Measurements from ENCODE around the gene COPS7A.

Gene COPS7A

DNA sequence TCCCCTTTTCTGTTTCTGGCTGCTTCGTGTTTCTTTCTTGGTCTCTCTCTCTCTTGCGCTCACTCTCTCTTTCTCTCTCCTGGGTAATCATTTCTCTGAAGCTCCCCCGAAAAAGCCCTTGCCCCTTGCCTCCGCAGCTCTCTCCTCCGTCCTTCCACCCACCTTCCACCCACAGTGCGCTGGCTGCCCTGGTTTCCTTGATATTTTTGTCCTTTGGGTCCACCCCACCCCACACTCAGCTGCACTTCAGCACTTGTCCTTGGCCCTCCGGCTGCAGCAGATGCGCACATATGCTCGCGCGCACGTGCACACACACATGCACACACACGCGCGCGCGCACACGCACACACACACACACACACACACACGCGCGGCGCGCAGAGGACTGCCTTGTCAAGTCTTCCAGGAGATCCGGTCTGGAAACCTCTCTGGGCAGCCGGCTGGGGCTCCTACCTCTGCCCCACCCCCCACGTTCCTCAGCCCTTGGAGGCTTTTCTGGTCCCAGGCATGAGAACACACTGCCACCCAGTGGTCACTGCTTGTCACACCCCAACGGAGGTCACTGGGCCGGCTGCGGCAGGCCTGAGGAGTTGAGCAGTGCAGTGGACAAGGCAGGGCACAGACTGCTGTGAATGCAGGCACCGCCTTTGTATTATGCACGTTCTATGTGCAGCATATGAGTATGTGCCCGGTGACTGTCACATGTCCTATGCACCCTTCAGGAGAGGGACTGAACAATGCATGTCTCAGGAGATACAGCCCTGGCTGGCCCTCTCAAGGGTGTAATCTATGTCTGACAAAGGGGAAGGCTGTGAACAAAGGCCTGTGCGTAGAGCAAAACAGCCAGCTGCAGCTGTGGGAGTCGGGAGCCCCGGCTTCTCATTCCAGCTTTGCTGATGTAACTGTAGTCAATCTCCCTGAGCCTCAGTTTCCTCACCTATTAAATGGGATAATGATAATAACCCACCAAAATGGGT lies 55.0 kb downstream of the COPS7A start:
- Histone ChIP-seq H3K4me1 (ENCODE audit: low read length) (peaks cover 30% of the 10 kb centered on the region), H3K9ac (ENCODE audit: low read length) (peak overlapping the region; percentile 30; the same call in 1 of the 2 replicates), H3K27ac (ENCODE audit: low read length) (no peak overlapping the region), H3K4me2 (ENCODE audit: low read depth, low read length) (peak overlapping the region; percentile 97), H4K20me1 (ENCODE audit: insufficient read depth, low read length) (no peaks in the 10 kb centered on the region), H3K36me3 (replicated peaks; ENCODE audit: insufficient read depth, low read length) (no peaks in the 10 kb centered on the region), H3K27me3 (replicated peaks; ENCODE audit: insufficient read depth, low read length) (0 out of 2 replicates have a peak, but pooled peaks cover 11% of the 10 kb centered on the region), H3K9me2 (replicated peaks; ENCODE audit: insufficient read depth, low read length) (no peaks in the 10 kb centered on the region), H2AFZ (ENCODE audit: low read length) (peak overlapping the region; percentile 91), H3F3A (ENCODE audit: insufficient read depth, low read length) (peaks cover 6% of the 10 kb centered on the region), H3K79me2 (ENCODE audit: low read length) (no peaks in the 10 kb centered on the region), H3K4me3 (ENCODE audit: low read length) (peak overlapping the region; percentile 64), H3K9me3 (replicated peaks; ENCODE audit: insufficient read depth, low read length) (no peaks in the 10 kb centered on the region)
- DNase-seq: peak; percentile 89
- TF ChIP-seq CTCF (IDR thresholded peaks at IDR 0.05; ENCODE audit: low read length) (peak; percentile 96), EZH2phosphoT487 (IDR thresholded peaks at IDR 0.05; ENCODE audit: low read length) (no peak), EZH2 (optimal IDR thresholded peaks at IDR 0.05; ENCODE audit: low read depth, low read length) (no peak)

DNA sequence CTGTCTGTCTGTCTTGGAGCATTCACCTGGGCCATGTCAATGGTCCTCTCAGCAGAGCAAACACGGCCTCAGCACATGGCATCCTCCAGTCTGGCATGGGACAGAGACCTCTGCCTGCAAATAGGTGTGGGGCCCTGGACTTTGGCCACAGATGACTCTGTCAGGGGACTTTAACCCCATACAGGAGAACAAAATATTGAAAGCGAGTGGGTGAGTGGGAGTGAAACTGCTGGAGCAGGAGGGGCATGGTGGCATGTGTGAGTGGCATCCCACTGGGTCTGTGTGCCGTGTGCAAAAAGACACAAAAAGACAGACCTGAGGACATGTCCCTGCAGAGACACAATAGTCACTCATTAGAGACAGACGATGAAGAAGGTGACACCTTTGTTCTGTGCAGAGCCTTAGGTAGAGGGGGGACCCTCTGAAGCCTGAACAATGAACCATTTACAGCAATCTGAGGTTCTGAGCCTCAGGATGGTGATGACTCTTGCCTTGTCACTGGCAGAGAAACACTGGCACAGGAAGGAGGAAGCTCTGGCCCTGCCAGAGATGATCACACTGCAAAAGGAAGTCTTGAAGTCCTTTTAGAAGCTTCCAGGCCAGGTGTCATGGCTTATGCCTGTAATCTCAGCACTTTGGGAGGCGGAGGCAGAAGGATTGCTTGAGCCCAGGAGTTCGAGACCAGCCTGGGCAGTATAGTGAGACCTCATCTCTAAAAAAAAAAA lies 56.0 kb downstream of the COPS7A start:
- no peaks in the 10 kb centered on the region for H3K9me3 ChIP-seq (replicated peaks; ENCODE audit: insufficient read depth, low read length)
- no peaks in the 10 kb centered on the region for H3K36me3 ChIP-seq (replicated peaks; ENCODE audit: insufficient read depth, low read length)
- H3K79me2 ChIP-seq (ENCODE audit: low read length): no peaks in the 10 kb centered on the region
- 0 out of 2 replicates have a peak, but pooled peaks cover 11% of the 10 kb centered on the region for H3K27me3 ChIP-seq (replicated peaks; ENCODE audit: insufficient read depth, low read length)
- H3K4me3 ChIP-seq (ENCODE audit: low read length): no peak overlapping the region
- H3F3A ChIP-seq (ENCODE audit: insufficient read depth, low read length): peaks cover 6% of the 10 kb centered on the region
- no peaks in the 10 kb centered on the region for H4K20me1 ChIP-seq (ENCODE audit: insufficient read depth, low read length)
- H3K27ac ChIP-seq (ENCODE audit: low read length): no peak overlapping the region
- no peaks in the 10 kb centered on the region for H3K9me2 ChIP-seq (replicated peaks; ENCODE audit: insufficient read depth, low read length)
- TF ChIP-seq CTCF (IDR thresholded peaks at IDR 0.05; ENCODE audit: low read length) (no peak), EZH2phosphoT487 (IDR thresholded peaks at IDR 0.05; ENCODE audit: low read length) (no peak), EZH2 (optimal IDR thresholded peaks at IDR 0.05; ENCODE audit: low read depth, low read length) (no peak)
- H3K4me1 ChIP-seq (ENCODE audit: low read length): peaks cover 40% of the 10 kb centered on the region
- no peak overlapping the region for H2AFZ ChIP-seq (ENCODE audit: low read length)
- DNase-seq: no peak
- H3K9ac ChIP-seq (ENCODE audit: low read length): no peak overlapping the region
- H3K4me2 ChIP-seq (ENCODE audit: low read depth, low read length): no peak overlapping the region

DNA sequence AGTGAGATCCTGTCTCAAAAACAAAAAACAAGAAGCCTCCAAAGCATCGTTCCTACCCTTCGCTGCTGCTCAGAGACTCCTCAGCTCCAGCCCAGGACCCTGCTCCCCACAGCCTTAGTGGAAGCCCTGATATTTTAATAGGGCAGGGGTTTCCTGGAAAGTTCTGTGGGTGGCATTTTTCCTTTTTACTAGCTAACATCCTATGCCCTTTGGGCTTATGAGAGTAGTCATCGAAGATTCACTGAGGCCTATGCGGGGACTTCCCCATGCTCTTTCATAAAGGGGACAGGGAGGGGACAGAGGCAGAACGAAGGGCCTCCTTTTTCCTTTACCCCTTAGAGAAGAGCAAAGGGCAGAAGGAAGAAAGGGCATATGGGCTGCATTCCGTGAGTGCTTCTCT lies 56.7 kb downstream of the COPS7A start:
- TF ChIP-seq EZH2 (optimal IDR thresholded peaks at IDR 0.05; ENCODE audit: low read depth, low read length) (no peak), EZH2phosphoT487 (IDR thresholded peaks at IDR 0.05; ENCODE audit: low read length) (no peak), CTCF (IDR thresholded peaks at IDR 0.05; ENCODE audit: low read length) (no peak)
- peaks cover 6% of the 10 kb centered on the region for H3F3A ChIP-seq (ENCODE audit: insufficient read depth, low read length)
- no peak overlapping the region for H3K9ac ChIP-seq (ENCODE audit: low read length)
- H3K27ac ChIP-seq (ENCODE audit: low read length): no peak overlapping the region
- H2AFZ ChIP-seq (ENCODE audit: low read length): no peak overlapping the region
- H3K4me2 ChIP-seq (ENCODE audit: low read depth, low read length): no peak overlapping the region
- no peaks in the 10 kb centered on the region for H3K9me3 ChIP-seq (replicated peaks; ENCODE audit: insufficient read depth, low read length)
- no peak for DNase-seq
- no peaks in the 10 kb centered on the region for H4K20me1 ChIP-seq (ENCODE audit: insufficient read depth, low read length)
- 0 out of 2 replicates have a peak, but pooled peaks cover 11% of the 10 kb centered on the region for H3K27me3 ChIP-seq (replicated peaks; ENCODE audit: insufficient read depth, low read length)
- no peaks in the 10 kb centered on the region for H3K36me3 ChIP-seq (replicated peaks; ENCODE audit: insufficient read depth, low read length)
- H3K4me3 ChIP-seq (ENCODE audit: low read length): no peak overlapping the region
- peaks cover 36% of the 10 kb centered on the region for H3K4me1 ChIP-seq (ENCODE audit: low read length)
- H3K9me2 ChIP-seq (replicated peaks; ENCODE audit: insufficient read depth, low read length): no peaks in the 10 kb centered on the region
- no peaks in the 10 kb centered on the region for H3K79me2 ChIP-seq (ENCODE audit: low read length)
